Pulmonary artery endothelial cell (primary cell): ENCODE results near the gene SCAF1. TPM values are rescaled to one million over a fixed set of nuclear protein-coding genes. Genes with fewer than 3 reads are reported as not detected.

ENCODE experiments used
- DNase-seq: peaks from one replicate; pipeline ENCODE4 v3.0.0-alpha.2; 2011; ENCODE audit warnings: low read depth, low spot score
- total RNA-seq: library from RNA; depleted of rRNA; stranded (reverse); fragments of >200 nt; gene quantifications from 2 replicates; pipeline ENCODE4 v1.2.3, GENCODE V29; 2014

The SCAF1 gene
- total RNA-seq, 1 donor from 2014 or later, result 10.7 TPM

DNA sequence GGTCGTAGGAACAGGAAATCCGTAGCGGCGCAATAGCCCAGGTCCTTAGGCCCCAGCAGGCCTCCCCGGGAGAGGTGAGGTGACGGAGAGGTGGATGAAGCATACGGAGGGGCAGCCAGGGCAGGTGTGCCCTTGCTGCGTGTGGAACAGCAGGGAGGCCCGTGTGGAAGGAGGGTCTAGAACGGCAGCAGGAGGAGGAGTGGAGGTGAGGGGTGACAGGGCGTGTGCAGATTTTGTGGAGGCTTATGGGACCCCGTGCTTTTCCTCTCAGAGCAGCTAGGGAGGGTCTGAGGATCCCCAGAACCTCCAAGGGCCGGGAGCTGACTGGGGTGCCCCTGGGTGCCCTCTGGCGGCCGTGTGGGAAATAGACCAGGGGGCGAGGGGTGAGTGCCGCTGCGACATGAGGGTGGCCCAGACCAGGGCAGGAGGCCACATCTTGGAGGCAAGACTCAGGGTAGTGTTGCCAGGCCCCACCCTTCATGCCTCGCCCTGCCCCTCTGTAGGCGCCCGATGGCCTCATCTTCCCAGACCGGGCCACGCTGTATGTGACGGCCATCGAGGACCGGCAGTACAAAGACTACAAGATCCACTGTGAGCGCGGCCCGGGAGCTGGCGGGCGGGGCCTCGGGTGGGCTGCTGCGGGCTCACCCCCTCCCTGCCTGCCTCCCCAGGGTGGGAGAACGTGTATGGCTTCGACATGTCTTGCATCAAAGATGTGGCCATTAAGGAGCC, 42.4 kb downstream of the SCAF1 start:
- DNase-seq, result no peak

DNA sequence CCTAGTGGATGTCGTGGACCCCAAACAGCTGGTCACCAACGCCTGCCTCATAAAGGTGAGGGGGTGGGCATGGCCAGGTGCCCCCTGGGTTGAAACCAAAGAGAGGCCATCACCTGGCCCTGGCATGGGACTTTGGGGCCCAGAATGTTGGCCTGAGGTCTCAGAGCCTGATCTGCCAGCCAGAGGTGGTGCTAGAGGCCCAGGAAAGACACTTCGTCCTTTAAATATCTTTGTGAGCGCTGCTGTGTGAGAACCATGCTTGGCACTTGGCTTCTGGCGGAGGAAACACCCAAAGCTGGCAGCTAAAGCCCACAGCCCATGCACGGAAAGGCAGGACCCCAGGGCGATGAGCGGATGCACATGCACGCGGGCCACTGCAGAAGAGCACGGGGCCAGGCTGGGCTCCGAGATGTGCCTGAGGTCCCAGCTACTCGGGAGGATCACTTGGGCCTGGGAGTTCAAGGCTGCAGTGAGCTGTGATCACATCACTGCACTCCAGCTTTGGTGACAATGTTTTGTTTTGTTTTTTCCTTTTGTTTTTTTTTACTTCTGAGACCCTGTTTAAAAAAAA, 43.1 kb downstream of the SCAF1 start:
- DNase-seq, result no peak

DNA sequence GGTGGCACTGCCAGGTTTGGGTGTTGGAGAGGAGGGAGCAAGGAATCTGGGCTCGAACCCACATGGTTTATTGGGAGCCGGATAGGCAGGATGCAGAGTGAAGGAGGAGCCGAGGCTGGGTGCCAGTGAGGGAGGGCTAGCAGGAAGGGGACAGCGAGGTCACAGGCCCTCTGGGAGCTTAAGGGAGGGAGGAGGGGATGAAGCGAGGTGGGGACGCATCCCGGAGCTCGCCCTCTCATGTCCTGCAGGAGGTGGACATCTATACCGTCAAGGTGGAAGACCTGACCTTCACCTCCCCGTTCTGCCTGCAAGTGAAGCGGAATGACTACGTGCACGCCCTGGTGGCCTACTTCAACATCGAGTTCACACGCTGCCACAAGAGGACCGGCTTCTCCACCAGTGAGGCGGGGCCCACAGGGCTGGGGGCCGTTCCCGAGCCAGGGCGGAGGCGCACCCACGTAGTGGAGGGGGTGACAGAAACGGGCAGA, 43.9 kb downstream of the SCAF1 start:
- DNase-seq, result no peak

DNA sequence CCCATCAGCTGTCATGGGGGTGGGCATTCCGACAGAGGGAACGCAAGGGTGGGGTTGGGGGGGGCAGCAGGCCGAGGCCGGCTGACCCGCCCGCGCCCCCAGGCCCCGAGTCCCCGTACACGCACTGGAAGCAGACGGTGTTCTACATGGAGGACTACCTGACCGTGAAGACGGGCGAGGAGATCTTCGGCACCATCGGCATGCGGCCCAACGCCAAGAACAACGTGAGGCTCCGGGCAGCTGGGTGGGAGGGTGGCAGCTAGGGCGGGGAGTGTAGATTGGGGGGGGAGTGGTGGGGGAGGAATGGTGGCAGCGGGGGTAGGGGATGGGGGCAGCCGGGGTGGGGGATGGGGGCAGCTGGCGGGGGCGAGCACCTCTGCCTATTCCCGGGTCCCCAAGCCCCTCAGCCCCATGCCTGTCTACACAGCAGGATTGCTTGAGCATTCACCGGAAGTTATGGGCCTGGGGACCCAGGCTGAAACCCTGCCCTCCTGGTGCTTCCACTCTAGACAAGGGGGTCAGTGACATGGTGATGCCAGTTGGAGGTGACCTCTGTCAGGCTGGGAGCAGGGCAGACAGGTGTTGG, 44.6 kb downstream of the SCAF1 start:
- no peak for DNase-seq

DNA sequence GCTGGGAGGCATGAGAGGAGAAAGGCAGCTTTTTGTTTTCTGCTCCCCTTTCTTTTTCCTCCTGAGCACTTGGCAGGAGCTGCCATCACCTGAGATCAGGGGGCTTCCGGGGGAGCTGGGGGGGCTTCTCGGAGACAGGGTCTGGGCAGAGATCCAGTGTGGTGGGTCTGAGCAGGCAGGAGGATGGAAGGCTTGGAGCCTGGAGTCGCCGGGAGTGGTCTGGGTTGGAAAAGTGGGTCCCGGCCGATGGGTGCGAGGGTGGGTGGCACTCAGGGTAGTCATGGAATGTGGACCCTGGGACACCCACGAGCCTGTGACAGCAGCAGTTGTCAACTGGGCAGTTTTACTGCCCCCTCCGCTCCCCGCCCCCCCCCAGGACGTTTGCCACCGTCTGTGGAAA, 45.1 kb downstream of the SCAF1 start:
- no peak for DNase-seq

DNA sequence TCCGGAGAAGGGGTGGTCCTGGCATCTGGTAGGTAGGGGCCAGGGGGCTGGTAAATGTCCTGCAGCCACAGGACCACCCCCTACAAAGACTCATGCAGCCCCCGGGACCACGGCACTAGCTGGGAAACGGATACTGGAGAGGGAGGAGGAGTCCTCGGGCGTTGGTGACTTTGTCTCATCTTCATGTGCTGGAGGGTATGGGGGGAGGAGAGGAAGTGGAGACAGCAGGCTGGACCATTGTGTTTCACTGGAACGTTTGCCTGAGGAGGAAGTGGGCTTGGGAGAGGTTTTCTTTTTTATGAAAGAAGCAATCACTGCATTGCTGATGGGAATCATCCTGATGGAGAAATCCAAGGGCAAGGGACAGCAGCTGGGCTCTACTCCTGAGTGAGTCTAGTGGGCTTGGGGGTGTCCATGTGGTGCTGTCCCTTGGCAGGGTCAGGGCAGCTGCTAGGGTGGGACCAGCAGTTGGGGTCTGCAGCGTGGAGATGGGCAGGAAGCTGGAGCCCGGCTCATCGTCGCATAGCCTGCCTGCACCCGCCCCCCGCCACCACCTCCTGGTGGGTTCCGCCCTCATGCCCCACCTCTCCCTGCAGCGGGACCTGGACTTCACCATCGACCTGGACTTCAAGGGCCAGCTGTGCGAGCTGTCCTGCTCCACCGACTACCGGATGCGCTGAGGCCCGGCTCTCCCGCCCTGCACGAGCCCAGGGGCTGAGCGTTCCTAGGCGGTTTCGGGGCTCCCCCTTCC, 45.7 kb downstream of the SCAF1 start:
- no peak for DNase-seq

DNA sequence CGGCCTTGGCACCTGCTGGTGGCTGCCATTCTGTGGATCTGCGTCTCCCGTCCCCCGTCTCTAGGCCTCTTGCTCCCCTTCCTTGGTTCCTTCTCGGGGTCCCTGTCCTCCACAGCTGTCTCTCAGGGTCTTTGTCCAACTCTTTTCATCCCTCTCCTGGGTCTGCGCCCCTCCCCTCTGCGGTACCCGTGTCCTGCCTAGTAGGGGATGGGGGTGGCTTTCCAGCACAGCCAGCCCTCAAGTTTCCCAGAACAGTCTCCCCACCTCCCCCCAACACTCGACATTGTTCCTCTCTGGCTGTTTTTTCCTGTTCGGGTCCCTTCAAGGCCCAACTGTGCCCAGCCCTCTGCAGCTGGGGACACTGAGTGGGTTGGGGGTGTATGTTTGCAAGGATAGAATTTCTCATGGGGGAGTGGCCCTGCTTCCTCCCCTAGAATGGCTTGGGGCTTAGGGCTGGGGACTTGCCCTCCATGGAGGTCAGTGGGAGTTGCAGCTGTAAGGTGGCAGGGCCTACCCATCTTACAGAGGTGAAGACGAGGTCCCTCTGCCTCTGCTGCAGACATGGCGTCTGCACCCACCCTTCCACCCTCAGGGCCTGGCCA, 46.6 kb downstream of the SCAF1 start:
- DNase-seq, result no peak

DNA sequence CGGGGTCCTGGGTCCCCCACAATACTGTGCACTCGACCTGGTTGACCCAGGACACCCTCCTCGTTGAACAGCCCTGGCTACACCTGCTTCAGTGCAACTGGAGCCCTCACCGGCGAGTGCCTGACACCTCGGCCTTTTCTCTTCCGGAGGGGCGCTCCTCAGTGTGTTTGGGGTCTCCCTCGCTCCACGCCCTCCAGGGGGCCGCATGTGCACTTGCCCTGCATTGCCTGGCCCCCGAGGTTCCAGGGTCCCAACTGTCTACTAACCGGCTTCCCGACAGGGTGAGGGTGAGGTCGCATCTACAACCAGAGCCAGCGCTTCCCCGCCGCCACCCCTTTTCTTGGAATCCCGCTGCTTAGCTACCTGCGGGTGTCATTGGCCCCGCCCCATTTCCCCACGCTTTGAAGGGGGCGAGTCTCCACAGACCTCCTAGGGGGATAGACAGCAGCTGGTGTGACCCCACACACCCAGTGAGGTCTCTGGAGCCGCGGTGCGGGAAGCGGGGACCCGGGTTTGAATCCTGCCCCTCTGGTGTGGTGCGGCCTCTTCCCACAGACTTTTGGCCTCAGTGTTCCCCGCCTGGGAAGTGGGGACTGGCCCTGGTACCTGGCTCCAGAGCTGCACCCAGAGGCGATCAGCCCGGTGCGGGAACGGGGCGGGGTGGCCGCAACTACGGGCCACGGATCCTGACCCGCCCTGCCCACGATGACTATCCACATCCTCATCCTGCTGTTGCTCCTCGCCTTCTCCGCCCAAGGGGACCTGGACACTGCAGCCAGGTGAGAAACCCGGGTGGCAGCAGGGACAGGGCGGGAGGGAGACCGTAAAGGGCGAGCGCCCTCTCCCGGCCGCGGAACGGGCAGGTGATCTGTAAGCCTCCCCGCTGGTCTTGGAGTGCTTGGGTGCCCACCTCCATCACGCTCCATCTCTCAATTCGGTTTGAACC, 47.4 kb downstream of the SCAF1 start, which contains the start of gene ADM5:
Gene ADM5, plus strand, starts transcription at position 462 of the 946 bp plus-strand sequence. Its CDS starts 244 bp downstream, at position 706.
- no peak for DNase-seq

DNA sequence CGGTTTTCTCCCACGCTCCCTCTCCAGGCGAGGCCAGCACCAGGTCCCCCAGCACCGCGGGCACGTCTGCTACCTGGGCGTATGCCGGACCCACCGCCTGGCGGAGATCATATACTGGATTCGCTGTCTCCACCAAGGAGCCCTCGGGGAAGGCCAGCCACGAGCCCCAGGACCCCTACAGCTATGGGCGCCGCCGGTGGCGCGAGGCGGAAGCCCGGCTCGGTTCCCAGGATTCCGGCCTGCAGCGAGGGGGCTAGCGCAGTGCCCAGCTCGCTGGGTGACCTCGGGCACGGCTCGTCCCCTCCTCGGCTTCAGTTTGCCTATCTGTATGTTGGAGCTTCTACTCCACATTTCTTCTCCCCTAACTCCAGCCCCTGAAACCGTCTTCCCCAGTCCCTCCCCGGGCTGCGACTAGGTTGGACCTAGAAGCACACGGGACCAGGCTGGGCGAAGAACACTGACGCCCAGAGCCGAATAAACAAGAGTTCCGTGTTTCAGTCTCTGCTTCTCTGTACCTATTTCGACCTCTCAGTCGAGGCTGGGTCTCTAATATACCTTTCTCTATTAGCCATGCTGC, 48.2 kb downstream of the SCAF1 start:
- no peak for DNase-seq

DNA sequence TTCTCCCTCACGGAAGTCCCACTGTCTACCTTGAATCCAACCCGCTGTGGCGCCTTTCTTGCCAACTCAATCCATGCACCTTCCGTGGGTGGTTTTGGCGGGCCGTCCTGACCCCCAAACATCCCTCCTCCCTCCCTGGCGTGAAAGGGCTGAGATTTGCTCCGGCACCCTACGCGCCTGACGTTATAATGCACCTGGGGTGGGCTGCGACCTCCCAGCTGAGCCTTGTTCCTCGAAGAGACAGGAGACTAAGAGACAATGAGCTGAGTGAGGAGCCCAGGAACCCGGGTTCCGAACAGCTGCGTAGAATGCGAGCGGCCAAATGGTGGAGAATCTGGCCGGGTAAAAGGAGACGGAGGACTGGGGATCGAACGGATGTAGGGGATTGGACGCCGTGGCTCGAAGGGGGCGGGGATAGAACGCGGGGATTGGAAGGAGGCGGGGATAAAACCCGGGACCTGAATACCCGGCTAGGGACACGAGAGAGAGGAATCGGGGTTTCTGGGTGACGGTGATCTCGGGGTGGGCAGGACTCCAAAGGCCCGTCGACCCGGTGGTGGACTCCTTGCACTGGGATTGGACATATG, 48.7 kb downstream of the SCAF1 start, which contains the start of gene CPT1C:
Gene CPT1C, plus strand, starts transcription at position 461 of the 587 bp plus-strand sequence. CDS start 1,137 bp downstream, outside the sequence.
- no peak for DNase-seq

DNA sequence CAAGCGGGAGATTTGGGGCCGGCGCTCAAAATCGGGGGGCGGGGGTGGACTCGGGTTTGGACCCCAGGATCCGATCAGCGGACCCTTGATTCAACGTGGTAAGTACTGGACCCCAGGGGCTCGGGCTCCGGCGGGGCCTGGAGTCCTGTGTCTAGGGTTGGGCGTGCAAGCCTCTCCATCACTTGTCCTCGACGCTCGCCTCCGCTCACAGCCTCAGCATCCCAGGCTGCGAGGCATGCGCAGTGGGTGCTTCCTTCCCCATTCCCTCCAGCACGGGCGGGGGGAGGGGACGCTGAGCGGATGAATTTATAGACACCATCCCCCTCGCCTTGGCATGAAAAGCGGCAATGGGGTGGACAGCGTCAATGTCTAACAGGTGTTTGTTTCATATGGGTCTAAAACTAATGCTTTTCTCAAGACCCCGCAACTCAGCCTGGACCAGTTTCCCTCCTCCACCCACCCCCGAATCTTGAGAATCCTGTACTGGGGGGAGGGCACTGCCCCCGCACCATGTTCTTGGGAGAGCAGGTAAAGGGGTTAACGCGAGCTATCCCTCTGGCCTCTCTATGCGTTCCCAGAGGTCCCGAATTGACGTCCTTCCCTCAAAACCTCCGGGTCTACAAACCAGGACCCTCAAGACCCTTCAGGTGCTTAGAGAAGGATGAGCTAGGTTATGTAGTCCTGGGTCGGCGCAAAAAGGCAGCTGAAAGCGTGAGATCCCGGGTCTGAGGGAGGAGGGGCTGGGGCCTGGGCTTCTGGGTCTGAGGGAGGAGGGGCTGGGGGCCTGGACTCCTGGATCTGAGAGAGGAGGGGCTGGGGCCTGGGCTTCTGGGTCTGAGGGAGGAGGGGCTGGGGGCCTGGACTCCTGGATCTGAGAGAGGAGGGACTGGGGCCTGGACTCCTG, 49.5 kb downstream of the SCAF1 start:
- DNase-seq, result no peak

DNA sequence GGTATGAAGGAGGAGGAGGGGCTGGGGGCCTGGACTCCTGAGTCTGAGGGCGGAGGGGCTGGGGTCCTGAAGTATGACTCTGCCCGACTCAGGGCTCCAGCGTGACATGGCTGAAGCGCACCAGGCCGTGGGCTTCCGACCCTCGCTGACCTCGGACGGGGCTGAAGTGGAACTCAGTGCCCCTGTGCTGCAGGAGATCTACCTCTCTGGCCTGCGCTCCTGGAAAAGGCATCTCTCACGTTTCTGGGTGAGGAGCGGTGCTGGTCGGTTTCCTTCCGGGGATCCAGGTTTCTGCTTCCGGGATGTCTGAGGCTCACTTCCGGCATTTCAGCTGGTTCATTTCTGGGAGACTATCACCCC, 50.1 kb downstream of the SCAF1 start:
- DNase-seq, result no peak

DNA sequence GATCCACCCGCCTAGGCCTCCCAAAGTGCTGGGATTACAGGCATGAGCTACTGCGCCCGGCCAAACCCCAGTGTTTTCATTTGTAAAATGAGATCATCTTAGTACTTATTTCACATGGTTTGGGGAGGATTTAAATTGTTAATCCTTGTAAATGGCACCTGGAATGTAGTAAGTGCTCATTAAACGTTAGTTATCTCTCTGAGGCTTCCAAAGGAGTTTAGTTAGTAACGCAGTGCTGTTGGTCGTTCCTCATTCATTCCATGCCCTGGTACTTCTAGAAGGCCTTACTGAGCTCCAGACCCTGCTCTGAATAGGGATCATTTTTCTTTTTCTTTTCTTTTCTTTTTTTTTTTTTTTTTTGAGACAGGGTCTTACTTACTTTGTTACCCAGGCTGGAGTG, 54.1 kb downstream of the SCAF1 start:
- DNase-seq, result no peak

DNA sequence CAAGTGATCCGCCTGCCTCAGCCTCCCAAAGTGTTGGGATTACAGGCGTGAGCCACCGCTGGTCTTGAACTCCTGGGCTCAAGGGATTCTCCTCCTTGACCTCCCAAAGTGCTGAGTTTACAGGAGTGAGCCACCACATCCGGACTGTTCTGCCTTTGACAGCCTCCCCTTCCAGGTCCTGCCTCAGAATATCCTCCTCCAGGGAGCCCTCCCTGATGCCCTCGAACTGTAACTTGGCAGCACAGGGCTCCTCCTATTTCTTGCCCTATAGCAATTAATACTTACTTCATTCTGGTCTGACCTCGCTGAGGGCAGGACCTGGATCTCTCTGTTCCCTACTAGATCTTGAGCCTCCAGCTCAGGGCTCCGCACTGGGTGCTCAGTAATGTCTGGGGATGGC, 54.9 kb downstream of the SCAF1 start:
- DNase-seq, result no peak

DNA sequence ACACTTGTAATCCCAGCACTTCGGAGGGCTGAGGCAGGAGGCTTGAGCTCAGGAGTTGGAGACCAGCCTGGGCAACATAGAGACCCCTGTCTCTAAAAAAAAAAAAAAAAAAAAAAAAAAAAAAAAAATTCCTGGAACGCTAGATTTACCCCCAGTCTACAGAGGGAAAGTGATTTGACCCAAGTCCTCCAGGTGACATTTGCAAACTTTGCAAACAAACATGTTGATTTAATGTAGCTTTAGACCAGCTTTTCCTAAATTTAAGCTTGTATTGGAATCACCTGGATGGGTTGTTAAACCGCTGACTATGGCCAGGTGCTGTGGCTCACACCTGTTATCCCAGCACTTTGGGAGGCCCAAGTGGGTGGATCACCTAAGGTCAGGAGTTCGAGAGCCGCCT, 57.4 kb downstream of the SCAF1 start:
- no peak for DNase-seq

DNA sequence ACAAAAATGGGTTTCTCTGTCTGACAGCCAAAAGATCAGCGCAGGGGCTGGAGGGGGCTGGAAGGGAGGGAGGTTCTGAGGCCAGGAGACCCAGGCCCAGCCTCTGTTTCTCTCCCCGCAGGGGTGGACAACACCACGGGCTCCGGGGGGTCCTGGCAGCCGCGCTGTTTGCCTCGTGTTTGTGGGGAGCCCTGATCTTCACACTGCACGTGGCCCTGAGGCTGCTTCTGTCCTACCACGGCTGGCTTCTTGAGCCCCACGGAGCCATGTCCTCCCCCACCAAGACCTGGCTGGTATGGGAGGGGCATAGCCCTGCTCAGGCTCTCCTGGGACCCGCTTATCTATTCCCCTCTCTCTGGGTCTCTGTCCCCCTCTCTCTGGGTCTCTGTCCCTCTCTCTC, 58.6 kb downstream of the SCAF1 start:
- DNase-seq, result no peak

DNA sequence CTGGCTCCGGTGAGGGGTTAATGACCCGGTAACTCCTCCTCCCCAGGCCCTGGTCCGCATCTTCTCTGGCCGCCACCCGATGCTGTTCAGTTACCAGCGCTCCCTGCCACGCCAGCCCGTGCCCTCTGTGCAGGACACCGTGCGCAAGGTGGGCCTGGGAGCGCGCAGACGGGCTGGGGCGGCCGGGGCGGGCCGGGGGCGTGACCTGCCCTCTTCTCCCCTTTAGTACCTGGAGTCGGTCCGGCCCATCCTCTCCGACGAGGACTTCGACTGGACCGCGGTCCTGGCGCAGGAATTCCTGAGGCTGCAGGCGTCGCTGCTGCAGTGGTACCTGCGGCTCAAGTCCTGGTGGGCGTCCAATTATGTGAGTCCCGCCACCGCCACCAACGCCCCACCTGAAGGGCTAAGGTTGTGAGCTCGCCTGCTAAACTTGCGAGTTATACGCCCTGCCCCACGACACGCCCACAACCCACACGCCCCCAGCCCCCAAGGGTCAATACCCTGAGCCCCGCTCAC, 59.3 kb downstream of the SCAF1 start:
- DNase-seq, result no peak

DNA sequence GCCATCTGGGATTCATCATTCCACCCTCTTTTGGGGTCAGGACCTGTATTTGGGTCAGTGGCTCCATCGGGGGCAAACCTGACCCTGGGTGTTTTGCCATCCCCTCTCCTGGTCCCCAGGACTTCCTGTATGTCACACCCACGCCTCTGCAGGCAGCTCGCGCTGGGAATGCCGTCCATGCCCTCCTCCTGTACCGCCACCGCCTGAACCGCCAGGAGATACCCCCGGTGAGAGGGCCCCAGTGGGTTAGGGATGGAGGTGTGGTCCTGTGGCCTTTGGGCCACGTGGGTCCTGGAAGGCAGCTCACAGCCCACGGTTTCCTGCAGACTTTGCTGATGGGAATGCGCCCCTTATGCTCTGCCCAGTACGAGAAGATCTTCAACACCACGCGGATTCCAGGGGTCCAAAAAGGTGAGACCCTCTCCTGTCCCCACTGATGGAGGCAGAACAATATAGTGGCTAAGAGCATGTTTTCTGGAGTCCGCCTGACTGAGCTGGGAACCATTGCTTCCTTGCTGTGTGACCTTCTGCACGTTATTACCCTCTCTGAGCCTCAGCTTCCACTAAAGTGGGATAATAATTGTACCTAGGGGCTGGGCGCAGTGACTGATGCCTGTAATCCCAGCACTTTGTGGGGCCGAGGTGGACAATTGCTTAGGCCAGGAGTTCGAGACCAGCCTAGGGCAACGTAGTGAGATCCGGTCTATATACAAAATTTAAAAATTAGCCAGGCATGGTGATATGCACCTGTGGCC, 63.1 kb downstream of the SCAF1 start:
- no peak for DNase-seq
